SIG-M5 treated with dmso at 0.1 percent for 504 hours (cell line): Measurements from ENCODE around the gene CD99.
"Not testable (repeated sequence)": the region's sequence is repeated elsewhere in the genome, so short reads cannot be mapped to it uniquely, and the experiment has no call there.

ENCODE experiments used
- DNase-seq: peaks from one replicate; lab custom pipeline; 2025; ENCODE audit not compliant: unreplicated experiment; lab: John Stamatoyannopoulos, UW

The CD99 gene

GRCh38 chrX:2766906-2767305, 75.8 kb downstream of the CD99 start:
- DNase-seq, result no peak

- DNase-seq, result no peak
Measured at GRCh38 chrX:2767631-2768455, 76.7 kb downstream of the CD99 start.

GRCh38 chrX:2769615-2770014, 78.5 kb downstream of the CD99 start:
- no peak for DNase-seq

GRCh38 chrX:2773166-2774055, 82.3 kb downstream of the CD99 start:
- not testable (repeated sequence) for DNase-seq

GRCh38 chrX:2774057-2774456, 83.0 kb downstream of the CD99 start:
- DNase-seq, result no peak

- no peak for DNase-seq
Measured at GRCh38 chrX:2774776-2775175, 83.7 kb downstream of the CD99 start.

GRCh38 chrX:2780472-2781225, 89.6 kb downstream of the CD99 start:
- DNase-seq, result not testable (repeated sequence)

GRCh38 chrX:2781226-2781571, 90.1 kb downstream of the CD99 start:
- DNase-seq, result no peak

- DNase-seq, result no peak
Measured at GRCh38 chrX:2781698-2782097, 90.6 kb downstream of the CD99 start.

- DNase-seq, result no peak
Measured at GRCh38 chrX:2782171-2782570, 91.1 kb downstream of the CD99 start.

GRCh38 chrX:2782778-2783177, 91.7 kb downstream of the CD99 start:
- no peak for DNase-seq

GRCh38 chrX:2784026-2784425, 92.9 kb downstream of the CD99 start:
- no peak for DNase-seq

GRCh38 chrX:2785538-2785937, 94.4 kb downstream of the CD99 start:
- DNase-seq, result no peak

GRCh38 chrX:2788980-2789379, 97.9 kb downstream of the CD99 start:
- no peak for DNase-seq

- no peak for DNase-seq
Measured at GRCh38 chrX:2789569-2789968, 98.5 kb downstream of the CD99 start.
